AG04450 (cell line): ENCODE measurements around the gene ETV6. TPM values are rescaled to one million over a fixed set of nuclear protein-coding genes. Genes with fewer than 3 reads are reported as not detected.

Source experiments
- CTCF ChIA-PET: fragments of 300-600, 350-600 bp; formaldehyde crosslinking; extraction: SDS; loops from one replicate; lab custom pipeline; 2022; ENCODE audit warnings: antibody characterized with exemption, inconsistent platforms; lab: Charles Lee
- POLR2A ChIA-PET: fragments of 350-600 bp; formaldehyde crosslinking; extraction: SDS; loops from one replicate; lab custom pipeline; 2021; ENCODE audit warnings: antibody characterized with exemption, inconsistent platforms; lab: Yijun Ruan, JAX
- DNase-seq: peaks from one replicate; pipeline ENCODE4 v3.0.0-alpha.2; 2011; ENCODE audit warnings: low read depth, low spot score
- H3K27ac ChIP-seq: one replicate; pipeline ENCODE4 v1.5.1; 2012; ENCODE audit warnings: low read depth, low read length, control low read depth
- H3K27me3 ChIP-seq: one replicate; pipeline ENCODE4 v1.6.0; 2012; ENCODE audit warnings: low read length; ENCODE audit not compliant: control insufficient read depth, insufficient read depth
- H3K4me3 ChIP-seq: 2 replicates; pipeline ENCODE4 v1.5.1; 2011; ENCODE audit warnings: mild to moderate bottlenecking, low read depth, low read length, control low read depth
- H3K9me3 ChIP-seq: 2 replicates; pipeline ENCODE4 v1.5.1; 2012; ENCODE audit warnings: low read length; ENCODE audit not compliant: control insufficient read depth, insufficient read depth
- CTCF ChIP-seq: IDR thresholded peaks from 2 replicates; pipeline ENCODE4 v1.5.1; 2011; ENCODE audit warnings: low read depth, low read length, control low read depth, inconsistent platforms
- polyA plus RNA-seq: library from polyadenylated mRNA; depleted of rRNA; stranded (reverse); fragments of >200 nt; gene quantifications from 2 replicates; pipeline ENCODE4 v1.2.3, GENCODE V29; 2011

ETV6 gene
- polyA plus RNA-seq, 1 experiment: 7.9 TPM

DNA sequence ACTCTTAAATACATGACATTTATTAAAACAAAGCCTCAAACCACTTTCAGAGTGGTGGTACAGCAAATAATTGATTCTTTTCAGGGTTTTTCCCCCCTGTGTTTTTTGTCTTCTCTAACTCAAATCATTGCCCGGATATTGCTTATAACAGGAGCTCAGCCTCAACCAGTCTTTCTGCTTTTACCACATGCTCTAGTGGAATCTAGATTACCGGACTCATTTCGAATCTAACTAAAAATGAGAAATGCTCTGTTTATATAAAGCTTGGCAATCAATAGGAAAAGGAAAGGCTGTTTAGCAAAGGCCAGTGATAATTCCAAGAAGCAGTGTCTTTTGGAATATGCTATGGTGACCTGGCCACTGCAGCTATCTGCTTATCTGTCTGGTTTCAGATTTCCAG, 161.5 kb downstream of the ETV6 start:
- no peak for TF ChIP-seq CTCF
- ChIA-PET CTCF (interaction anchor here (1.2 to 2.4 kb wide), 2 partner anchors 12 to 222 kb away, joined by 4 to 9 read pairs; no protein-coding TSS in a partner anchor), POLR2A (no interaction called here)
- Histone ChIP-seq H3K27me3 (no peaks in the 10 kb centered on the region), H3K9me3 (no peaks in the 10 kb centered on the region), H3K4me3 (no peak overlapping the region), H3K27ac (no peak overlapping the region)
- no peak for DNase-seq

DNA sequence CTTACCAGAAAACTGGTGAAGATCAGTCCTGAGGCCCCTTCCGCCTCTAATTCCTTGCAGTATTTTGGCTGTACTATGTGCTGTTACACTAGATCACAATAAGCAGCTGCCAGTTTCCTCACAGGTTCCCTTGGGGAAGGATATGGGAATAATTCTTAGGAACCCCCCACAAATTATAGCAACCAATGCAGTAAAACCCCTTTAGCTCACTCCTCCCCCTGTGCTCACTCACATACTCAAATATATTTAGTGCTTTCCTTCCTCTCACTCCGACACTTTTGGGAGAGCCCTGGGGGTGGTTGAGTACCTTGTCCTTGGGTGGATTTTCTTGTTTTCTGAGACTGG, 162.7 kb downstream of the ETV6 start:
- CTCF ChIA-PET: interaction anchor here (1.6 kb wide), 1 partner anchor 221 kb away, joined by 4 read pairs; no protein-coding TSS in a partner anchor
- no peak overlapping the region for H3K4me3 ChIP-seq

DNA sequence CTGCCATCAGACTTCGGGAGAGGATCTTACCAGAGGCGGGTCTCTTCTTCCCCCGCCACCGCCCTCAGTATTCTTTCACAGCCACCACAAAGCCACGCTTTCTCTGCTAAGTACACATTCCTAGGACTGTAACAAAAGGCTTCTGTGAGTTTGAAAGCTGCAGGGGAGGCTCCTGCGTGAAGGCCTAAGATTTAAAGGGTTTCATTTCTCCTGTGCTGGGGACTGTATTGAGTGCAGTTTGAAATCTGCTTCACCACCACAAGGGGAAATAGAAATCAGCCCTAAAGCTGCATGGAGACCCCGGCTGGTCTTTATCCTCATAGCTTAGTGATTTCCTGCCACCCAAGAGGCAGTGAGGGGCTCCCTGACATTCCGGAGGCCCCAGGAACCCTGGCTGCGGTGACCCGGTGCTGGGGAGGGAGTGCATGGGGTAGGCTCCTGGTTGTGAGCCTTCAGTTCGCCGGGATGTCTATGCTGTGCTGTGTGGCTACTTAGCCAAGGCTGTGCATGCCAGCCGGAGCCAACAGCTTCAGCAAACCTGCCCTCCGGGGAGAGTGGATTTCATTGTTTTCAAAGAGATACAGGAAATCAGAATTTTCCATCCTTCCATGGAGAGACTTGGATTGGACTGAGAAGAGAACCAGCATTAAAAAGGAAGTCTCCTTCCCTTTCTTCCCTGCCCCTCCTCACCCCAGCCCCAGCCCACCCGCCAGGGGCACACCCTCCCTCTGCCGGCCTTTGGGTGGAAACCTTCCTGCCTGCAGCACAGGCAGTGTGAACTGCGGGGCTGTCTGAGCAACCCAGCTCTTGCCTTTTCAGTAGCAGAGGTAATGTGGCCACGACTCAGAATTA, 163.3 kb downstream of the ETV6 start:
- H3K27me3 ChIP-seq: no peaks in the 10 kb centered on the region
- peak; percentile 30 for TF ChIP-seq CTCF
- peak overlapping the region; percentile 29; the same call in 1 of the 2 replicates for H3K4me3 ChIP-seq
- no peak for DNase-seq
- ChIA-PET POLR2A (interaction anchor here (0.6 to 1.0 kb wide), 3 partner anchors 10 to 49 kb away, joined by 3 to 4 read pairs (median 4); no protein-coding TSS in a partner anchor), CTCF (interaction anchor here (1.4 to 1.6 kb wide), 2 partner anchors 8 to 220 kb away, joined by 3 to 4 read pairs; no protein-coding TSS in a partner anchor)
- no peaks in the 10 kb centered on the region for H3K9me3 ChIP-seq
- H3K27ac ChIP-seq: peak overlapping the region; percentile 62

More for the DNA sequence above, 162.7 kb downstream of the ETV6 start:
- Histone ChIP-seq H3K27me3 (no peaks in the 10 kb centered on the region), H3K27ac (peak overlapping the region; percentile 62), H3K9me3 (no peaks in the 10 kb centered on the region)
- POLR2A ChIA-PET: interaction anchor here (0.6 to 1.0 kb wide), 4 partner anchors 11 to 163 kb away, joined by 3 to 4 read pairs (median 4); partner anchors contain the start of gene ETV6
- no peak for TF ChIP-seq CTCF
- DNase-seq: no peak

DNA sequence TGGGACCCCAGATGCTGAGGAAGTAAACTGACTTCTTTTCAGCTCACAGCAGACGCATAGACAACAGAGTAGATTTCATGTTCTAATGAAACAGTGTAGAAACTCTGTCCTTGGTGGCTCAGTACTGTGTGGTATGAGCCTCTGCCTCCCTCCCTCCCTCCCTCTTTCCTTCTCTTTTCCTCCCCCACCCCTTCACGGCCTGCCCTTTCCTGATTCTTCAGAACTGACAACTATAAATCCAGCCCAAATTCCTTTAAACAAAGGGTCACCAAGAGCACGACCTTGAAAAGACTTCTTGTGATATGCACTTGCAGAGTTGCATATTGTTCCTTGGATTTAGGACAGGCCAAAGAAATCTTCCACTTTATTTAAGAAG, 164.0 kb downstream of the ETV6 start:
- Histone ChIP-seq H3K4me3 (no peak overlapping the region), H3K27ac (no peak overlapping the region), H3K9me3 (no peaks in the 10 kb centered on the region), H3K27me3 (no peaks in the 10 kb centered on the region)
- no peak for DNase-seq
- ChIA-PET POLR2A (interaction anchor here (0.6 kb wide), 1 partner anchor 49 kb away, joined by 3 read pairs; no protein-coding TSS in a partner anchor), CTCF (interaction anchor here (1.4 to 1.6 kb wide), 2 partner anchors 9 to 220 kb away, joined by 3 to 4 read pairs; no protein-coding TSS in a partner anchor)
- TF ChIP-seq CTCF: no peak

DNA sequence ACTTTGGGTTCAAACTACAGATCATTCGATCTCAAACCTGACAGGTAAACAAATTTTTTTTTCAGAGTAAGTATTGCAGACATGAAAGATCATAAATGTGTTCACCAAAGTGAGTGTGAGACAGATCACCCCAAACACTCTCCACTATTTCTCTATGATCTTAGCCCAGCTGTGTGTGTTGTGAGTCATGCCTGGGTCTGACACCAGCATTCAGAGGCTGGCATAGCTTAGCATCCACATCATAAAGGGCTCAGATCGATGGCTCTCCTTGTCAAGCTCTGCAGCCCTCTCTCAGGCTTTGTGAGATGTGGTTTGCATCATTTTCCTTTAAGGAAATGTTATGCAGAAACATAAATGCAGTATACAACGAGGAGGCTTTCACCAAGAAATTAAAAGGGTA, 164.9 kb downstream of the ETV6 start:
- no peaks in the 10 kb centered on the region for H3K9me3 ChIP-seq
- ChIA-PET CTCF (no interaction called here), POLR2A (interaction anchor here (1.0 kb wide), 1 partner anchor 19 kb away, joined by 3 read pairs; no protein-coding TSS in a partner anchor)
- TF ChIP-seq CTCF: no peak
- no peaks in the 10 kb centered on the region for H3K27me3 ChIP-seq
- H3K27ac ChIP-seq: no peak overlapping the region
- DNase-seq: peak; percentile 67
- no peak overlapping the region for H3K4me3 ChIP-seq
